HG03439 (cell line): Measurements from ENCODE around the gene RHOB.
"Not testable (repeated sequence)": the region's sequence is repeated elsewhere in the genome, so short reads cannot be mapped to it uniquely, and the experiment has no call there.

Source experiments
- ATAC-seq: cut with Tn5 transposase; IDR thresholded peaks from one replicate; pipeline ENCODE4 v1.9.1; 2021; ENCODE audit warnings: mild to moderate bottlenecking, moderate library complexity; ENCODE audit not compliant: unreplicated experiment

Gene RHOB

GRCh38 chr2:20490300-20491181 is 43.7 kb downstream of the RHOB start:
- ATAC-seq: no peak

- ATAC-seq: no peak
Observed at GRCh38 chr2:20491739-20492531, 45.1 kb downstream of the RHOB start.

GRCh38 chr2:20493095-20493494 is 46.2 kb downstream of the RHOB start:
- not testable (repeated sequence) for ATAC-seq

- no peak for ATAC-seq
Observed at GRCh38 chr2:20494241-20494640, 47.4 kb downstream of the RHOB start.

- ATAC-seq: no peak
Observed at GRCh38 chr2:20496076-20496872, 49.4 kb downstream of the RHOB start.

- ATAC-seq: no peak
Observed at GRCh38 chr2:20496942-20497341, 50.1 kb downstream of the RHOB start.
